Loucy (cell line): ENCODE measurements around the gene GDF7.
A peak's percentile ranks its signal among the peaks of the same experiment; 100 is the strongest.

Experiments used
- H2AFZ ChIP-seq: fragments of 200-600 bp; sonication (generic); 2 replicates; pipeline ENCODE4 v1.6.0; 2016; ENCODE audit warnings: antibody characterized with exemption, mild to moderate bottlenecking, low read length, moderate library complexity
- H3F3A ChIP-seq: fragments of 200-600 bp; 2 replicates; pipeline ENCODE4 v1.6.0; 2016; ENCODE audit warnings: antibody characterized with exemption, low read depth, mild to moderate bottlenecking
- H3K27me3 ChIP-seq: fragments of 200-600 bp; sonication (generic); 2 replicates; pipeline ENCODE4 v1.6.1; 2014; ENCODE audit warnings: low read length, mild to moderate bottlenecking; ENCODE audit not compliant: insufficient read depth, poor library complexity, severe bottlenecking
- H3K36me3 ChIP-seq: fragments of 200-600 bp; sonication (generic); 2 replicates; pipeline ENCODE4 v1.6.1; 2016; ENCODE audit warnings: low read length; ENCODE audit not compliant: insufficient read depth
- H3K4me1 ChIP-seq: fragments of 200-600 bp; sonication (generic); 2 replicates; pipeline ENCODE4 v1.5.1; 2014; ENCODE audit warnings: low read length, mild to moderate bottlenecking; ENCODE audit not compliant: insufficient read depth, poor library complexity, severe bottlenecking
- H3K4me2 ChIP-seq: fragments of 200-600 bp; sonication (generic); 2 replicates; pipeline ENCODE4 v1.6.0; 2014; ENCODE audit warnings: antibody characterized with exemption, low read length, low read depth, mild to moderate bottlenecking; ENCODE audit not compliant: poor library complexity, severe bottlenecking
- H3K4me3 ChIP-seq: fragments of 200-600 bp; sonication (generic); 2 replicates; pipeline ENCODE4 v1.5.1; 2014; ENCODE audit warnings: low read length, mild to moderate bottlenecking, mixed read lengths; ENCODE audit not compliant: poor library complexity, severe bottlenecking
- H3K79me2 ChIP-seq: fragments of 200-600 bp; sonication (generic); 2 replicates; pipeline ENCODE4 v1.6.1; 2014; ENCODE audit warnings: low read length; ENCODE audit not compliant: insufficient read depth
- H3K9ac ChIP-seq: fragments of 200-600 bp; sonication (generic); 2 replicates; pipeline ENCODE4 v1.6.0; 2014; ENCODE audit warnings: mild to moderate bottlenecking, low read depth, low read length, moderate library complexity; ENCODE audit not compliant: poor library complexity, severe bottlenecking
- H3K9me2 ChIP-seq: fragments of 200-600 bp; sonication (generic); replicated peaks from 2 replicates; pipeline ENCODE4 v1.6.1; 2016; ENCODE audit warnings: low read depth, low read length, mixed read lengths
- H3K9me3 ChIP-seq: fragments of 200-600 bp; sonication (generic); 2 replicates; pipeline ENCODE4 v1.6.1; 2014; ENCODE audit warnings: mild to moderate bottlenecking, antibody characterized with exemption, low read length, low read depth; ENCODE audit not compliant: insufficient read depth
- H4K20me1 ChIP-seq: fragments of 200-600 bp; sonication (generic); 2 replicates; pipeline ENCODE4 v1.6.0; 2014; ENCODE audit warnings: antibody characterized with exemption, low read length, mild to moderate bottlenecking; ENCODE audit not compliant: insufficient read depth, poor library complexity, severe bottlenecking
- EZH2phosphoT487 ChIP-seq: fragments of 200-600 bp; IDR thresholded peaks from 2 replicates; pipeline ENCODE4 v1.6.1; 2018; ENCODE audit warnings: antibody characterized with exemption, mild to moderate bottlenecking, moderate library complexity, borderline replicate concordance
- TF ChIP-seq, protein P1 (sequence below): fragments of 200-600 bp; sonication (generic); conservative IDR thresholded peaks from 2 replicates; pipeline ENCODE4 v1.5.1; 2014; ENCODE audit warnings: mild to moderate bottlenecking, antibody characterized with exemption, low read length

GDF7 gene

DNA sequence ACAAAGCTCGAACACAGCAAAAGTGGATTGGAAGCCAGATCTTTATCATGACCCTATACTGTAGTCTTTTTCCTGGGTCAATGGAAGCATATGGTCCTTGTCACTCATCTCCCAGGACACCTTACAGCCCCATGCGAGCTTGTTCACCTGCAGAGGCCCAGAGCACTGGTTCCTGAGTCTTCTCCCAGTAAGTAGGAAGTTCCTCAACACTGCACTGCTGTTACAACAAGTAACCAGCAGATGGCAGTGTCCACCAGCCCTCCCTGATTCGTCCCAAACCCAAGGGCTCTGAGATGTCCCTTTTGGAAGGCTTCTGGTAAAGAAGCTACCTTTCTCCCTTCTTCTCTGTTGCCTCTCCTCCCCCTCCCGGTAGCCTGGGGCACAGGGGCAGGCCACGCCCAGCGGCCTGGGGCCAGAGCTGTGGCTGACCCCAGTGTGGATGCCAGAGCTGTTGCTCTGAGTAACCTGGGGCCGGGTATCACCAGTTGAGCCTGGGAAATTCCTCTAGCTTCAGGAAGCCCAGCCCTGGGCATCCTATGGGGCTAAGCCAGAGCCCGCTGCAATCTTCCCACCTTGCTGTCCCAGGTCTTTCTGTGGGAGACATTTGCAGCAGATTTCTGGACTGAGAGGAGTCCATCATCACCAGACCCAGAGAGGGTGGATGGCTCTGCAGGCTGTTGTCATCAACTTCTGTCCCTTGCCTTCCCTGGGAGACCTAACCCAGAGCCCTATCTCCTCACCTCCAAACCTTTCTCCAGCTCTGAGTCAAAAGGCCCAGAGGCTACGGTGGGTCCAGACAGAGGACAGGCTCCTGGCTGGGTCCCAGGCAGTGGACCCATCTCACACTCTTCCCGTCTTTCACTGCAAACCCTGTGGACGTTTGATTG, 5.3 kb upstream of the GDF7 start:
- Histone ChIP-seq H3K9me3 (no peaks in the 10 kb centered on the region), H3K9me2 (no peaks in the 10 kb centered on the region), H2AFZ (peak overlapping the region; percentile 48), H3K36me3 (no peaks in the 10 kb centered on the region), H3K4me2 (no peak overlapping the region), H3K9ac (no peak overlapping the region), H3F3A (no peaks in the 10 kb centered on the region), H3K4me3 (no peak overlapping the region), H3K79me2 (no peaks in the 10 kb centered on the region), H4K20me1 (no peaks in the 10 kb centered on the region), H3K27me3 (no peaks in the 10 kb centered on the region), H3K4me1 (peaks cover 9% of the 10 kb centered on the region)
- no peak for TF ChIP-seq EZH2phosphoT487
- TF ChIP-seq, protein P1, sequence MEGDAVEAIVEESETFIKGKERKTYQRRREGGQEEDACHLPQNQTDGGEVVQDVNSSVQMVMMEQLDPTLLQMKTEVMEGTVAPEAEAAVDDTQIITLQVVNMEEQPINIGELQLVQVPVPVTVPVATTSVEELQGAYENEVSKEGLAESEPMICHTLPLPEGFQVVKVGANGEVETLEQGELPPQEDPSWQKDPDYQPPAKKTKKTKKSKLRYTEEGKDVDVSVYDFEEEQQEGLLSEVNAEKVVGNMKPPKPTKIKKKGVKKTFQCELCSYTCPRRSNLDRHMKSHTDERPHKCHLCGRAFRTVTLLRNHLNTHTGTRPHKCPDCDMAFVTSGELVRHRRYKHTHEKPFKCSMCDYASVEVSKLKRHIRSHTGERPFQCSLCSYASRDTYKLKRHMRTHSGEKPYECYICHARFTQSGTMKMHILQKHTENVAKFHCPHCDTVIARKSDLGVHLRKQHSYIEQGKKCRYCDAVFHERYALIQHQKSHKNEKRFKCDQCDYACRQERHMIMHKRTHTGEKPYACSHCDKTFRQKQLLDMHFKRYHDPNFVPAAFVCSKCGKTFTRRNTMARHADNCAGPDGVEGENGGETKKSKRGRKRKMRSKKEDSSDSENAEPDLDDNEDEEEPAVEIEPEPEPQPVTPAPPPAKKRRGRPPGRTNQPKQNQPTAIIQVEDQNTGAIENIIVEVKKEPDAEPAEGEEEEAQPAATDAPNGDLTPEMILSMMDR: peak; percentile 97

DNA sequence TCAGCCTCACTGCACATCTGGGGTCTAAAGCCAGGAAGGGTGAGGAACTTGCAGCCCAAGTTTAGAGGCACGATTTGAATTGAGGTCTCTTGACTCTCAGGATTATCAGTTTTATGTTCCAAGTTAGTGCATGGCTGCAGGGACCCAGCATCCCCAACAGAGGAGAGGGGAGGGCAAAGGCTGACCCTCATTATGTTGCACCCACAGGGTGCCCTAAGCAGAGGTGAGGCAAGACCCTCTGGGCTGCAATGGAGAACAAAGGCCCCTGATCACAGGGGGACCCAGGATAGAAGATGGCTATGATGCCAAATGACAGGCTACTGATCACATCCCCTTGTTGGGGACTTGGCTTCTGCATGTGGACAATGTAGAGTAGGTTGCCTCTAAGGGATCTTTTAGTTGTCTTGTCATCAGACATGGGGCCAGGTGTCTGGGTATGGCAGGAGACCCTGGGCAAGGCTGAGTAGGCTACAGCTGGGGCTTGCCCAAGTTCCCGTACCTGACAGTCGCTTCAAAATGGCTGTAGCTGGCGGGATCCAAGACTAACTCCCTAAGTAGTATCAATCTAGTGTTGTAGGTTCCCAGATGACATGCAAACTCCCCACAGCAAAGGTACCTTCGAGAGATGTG, 4.5 kb upstream of the GDF7 start:
- Histone ChIP-seq H4K20me1 (no peaks in the 10 kb centered on the region), H3K4me2 (no peak overlapping the region), H3K4me1 (peaks cover 6% of the 10 kb centered on the region), H3F3A (no peaks in the 10 kb centered on the region), H3K27me3 (no peaks in the 10 kb centered on the region), H3K9ac (no peak overlapping the region), H3K9me3 (no peaks in the 10 kb centered on the region), H2AFZ (no peak overlapping the region; the same call in 1 of the 2 replicates), H3K4me3 (no peak overlapping the region), H3K36me3 (no peaks in the 10 kb centered on the region), H3K9me2 (no peaks in the 10 kb centered on the region), H3K79me2 (no peaks in the 10 kb centered on the region)
- TF ChIP-seq EZH2phosphoT487: no peak
- TF ChIP-seq, protein P1: no peak

DNA sequence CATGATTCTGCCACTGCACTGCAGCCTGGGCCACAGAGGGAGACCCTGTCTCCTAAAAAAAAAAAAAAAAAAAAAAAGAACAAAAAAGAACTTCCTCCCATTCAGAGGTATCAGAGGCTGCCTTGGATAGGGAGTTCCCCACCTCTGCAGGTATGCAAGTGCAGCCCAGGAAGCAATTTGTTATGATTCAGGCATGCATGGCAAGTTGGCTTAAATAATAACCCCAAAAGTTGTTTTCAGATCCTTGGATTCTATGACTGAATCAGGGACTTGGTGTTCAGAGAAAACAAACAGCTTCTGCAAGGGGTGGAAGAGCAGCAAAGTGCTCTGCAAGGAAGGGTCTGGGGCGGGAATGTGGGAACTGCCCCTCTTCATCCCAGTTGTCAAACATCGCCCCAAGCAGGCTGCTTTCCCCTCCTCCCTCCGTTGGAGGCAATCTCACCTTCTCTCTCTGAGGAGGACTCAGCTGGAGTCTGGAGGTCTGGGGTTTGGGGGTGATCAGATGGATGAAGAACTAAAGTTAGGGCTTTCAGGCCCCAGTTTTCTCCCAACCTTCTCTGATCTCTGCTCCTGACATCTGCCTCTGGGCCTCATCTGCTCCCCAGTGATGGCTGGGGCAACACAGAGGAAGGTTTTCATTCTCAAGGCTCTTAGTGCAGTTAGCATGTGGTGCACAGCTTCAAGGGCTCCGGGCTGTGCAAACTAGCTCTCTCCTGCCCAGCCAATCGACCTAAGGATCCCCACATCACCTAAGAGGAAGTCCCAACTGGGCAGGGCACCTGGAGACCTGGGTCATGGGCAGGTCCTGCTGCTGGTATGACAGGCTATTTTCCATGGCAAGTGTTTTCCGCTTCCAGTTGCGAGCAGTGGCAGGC, 3.5 kb upstream of the GDF7 start:
- Histone ChIP-seq H3K36me3 (no peaks in the 10 kb centered on the region), H3K9ac (no peak overlapping the region), H3K9me2 (no peaks in the 10 kb centered on the region), H3K4me1 (no peaks in the 10 kb centered on the region), H3K27me3 (no peaks in the 10 kb centered on the region), H3K9me3 (no peaks in the 10 kb centered on the region), H3F3A (no peaks in the 10 kb centered on the region), H3K4me2 (no peak overlapping the region), H4K20me1 (no peaks in the 10 kb centered on the region), H3K79me2 (no peaks in the 10 kb centered on the region), H3K4me3 (no peak overlapping the region), H2AFZ (no peak overlapping the region)
- no peak for TF ChIP-seq EZH2phosphoT487
- TF ChIP-seq, protein P1: no peak
